Nephron progenitor cell (in vitro differentiated cells): ENCODE results near the gene TMEM258.

Source experiments
- DNase-seq: peaks from one replicate; pipeline ENCODE4 v3.0.0; 2021
- H3K27ac Mint-ChIP-seq: 2 replicates; pipeline ENCODE4 v1.8.0; 2021; ENCODE audit warnings: mild to moderate bottlenecking, moderate library complexity, mixed read lengths
- H3K27me3 Mint-ChIP-seq: 2 replicates; pipeline ENCODE4 v1.8.0; 2021; ENCODE audit warnings: mild to moderate bottlenecking, low read depth, mixed read lengths; ENCODE audit not compliant: poor library complexity
- H3K36me3 Mint-ChIP-seq: 2 replicates; pipeline ENCODE4 v1.8.0; 2021; ENCODE audit warnings: low read depth, mixed read lengths
- H3K4me1 Mint-ChIP-seq: 2 replicates; pipeline ENCODE4 v1.8.0; 2021; ENCODE audit warnings: mixed read lengths
- H3K4me3 Mint-ChIP-seq: 2 replicates; pipeline ENCODE4 v1.8.0; 2021; ENCODE audit warnings: mild to moderate bottlenecking, moderate library complexity, mixed read lengths
- H3K9me3 Mint-ChIP-seq: 2 replicates; pipeline ENCODE4 v1.8.0; 2021; ENCODE audit warnings: mild to moderate bottlenecking, moderate library complexity, mixed read lengths
- CTCF ChIP-seq: fragments of 200-600 bp; sonication (generic); IDR thresholded peaks from 2 replicates; pipeline ENCODE4 v1.5.0; 2021; ENCODE audit warnings: antibody characterized with exemption

The TMEM258 gene

GRCh38 chr11:61780581-61781162 lies 11.7 kb downstream of the TMEM258 start:
- H3K4me1 Mint-ChIP-seq = peaks cover 41% of the 10 kb centered on the region
- peaks cover 27% of the 10 kb centered on the region for H3K36me3 Mint-ChIP-seq
- no peak overlapping the region for H3K4me3 Mint-ChIP-seq
- H3K27me3 Mint-ChIP-seq = no peaks in the 10 kb centered on the region
- H3K9me3 Mint-ChIP-seq = no peaks in the 10 kb centered on the region
- TF ChIP-seq CTCF = no peak
- H3K27ac Mint-ChIP-seq = peak overlapping the region; percentile 39
- no peak for DNase-seq

GRCh38 chr11:61779666-61780525 lies 12.5 kb downstream of the TMEM258 start:
- H3K4me3 Mint-ChIP-seq = no peak overlapping the region
- no peak for TF ChIP-seq CTCF
- no peaks in the 10 kb centered on the region for H3K9me3 Mint-ChIP-seq
- no peak overlapping the region for H3K27ac Mint-ChIP-seq
- H3K36me3 Mint-ChIP-seq = peaks cover 22% of the 10 kb centered on the region
- peaks cover 41% of the 10 kb centered on the region for H3K4me1 Mint-ChIP-seq
- no peaks in the 10 kb centered on the region for H3K27me3 Mint-ChIP-seq
- no peak for DNase-seq

- H3K27me3 Mint-ChIP-seq = peaks cover under 1% of the 10 kb centered on the region
Observed at GRCh38 chr11:61778920-61779650, 13.3 kb downstream of the TMEM258 start.

GRCh38 chr11:61778357-61778886 lies 14.0 kb downstream of the TMEM258 start:
- Mint-ChIP-seq H3K36me3 (peaks cover 10% of the 10 kb centered on the region), H3K4me1 (peaks cover 42% of the 10 kb centered on the region), H3K27ac (no peak overlapping the region), H3K9me3 (no peaks in the 10 kb centered on the region), H3K27me3 (peaks cover 3% of the 10 kb centered on the region), H3K4me3 (no peak overlapping the region)
- DNase-seq = no peak
- no peak for TF ChIP-seq CTCF

More at GRCh38 chr11:61778920-61779650, 13.3 kb downstream of the TMEM258 start:
- no peak for TF ChIP-seq CTCF
- no peak for DNase-seq
- H3K36me3 Mint-ChIP-seq = peaks cover 14% of the 10 kb centered on the region
- H3K4me3 Mint-ChIP-seq = no peak overlapping the region
- peaks cover 41% of the 10 kb centered on the region for H3K4me1 Mint-ChIP-seq
- H3K27ac Mint-ChIP-seq = no peak overlapping the region
- H3K9me3 Mint-ChIP-seq = no peaks in the 10 kb centered on the region

GRCh38 chr11:61777234-61778090 lies 14.9 kb downstream of the TMEM258 start:
- Mint-ChIP-seq H3K27ac (peak overlapping the region; percentile 39), H3K36me3 (peaks cover 6% of the 10 kb centered on the region), H3K9me3 (no peaks in the 10 kb centered on the region), H3K4me1 (peaks cover 47% of the 10 kb centered on the region), H3K27me3 (peaks cover 3% of the 10 kb centered on the region), H3K4me3 (no peak overlapping the region)
- no peak for TF ChIP-seq CTCF
- DNase-seq = peak; percentile 52
